Loucy (cell line): ENCODE results near the gene TNS3.

Experiments used
- H2AFZ ChIP-seq: fragments of 200-600 bp; sonication (generic); 2 replicates; pipeline ENCODE4 v1.6.0; 2016; ENCODE audit warnings: antibody characterized with exemption, mild to moderate bottlenecking, low read length, moderate library complexity
- H3F3A ChIP-seq: fragments of 200-600 bp; 2 replicates; pipeline ENCODE4 v1.6.0; 2016; ENCODE audit warnings: antibody characterized with exemption, low read depth, mild to moderate bottlenecking
- H3K27me3 ChIP-seq: fragments of 200-600 bp; sonication (generic); 2 replicates; pipeline ENCODE4 v1.6.1; 2014; ENCODE audit warnings: low read length, mild to moderate bottlenecking; ENCODE audit not compliant: insufficient read depth, poor library complexity, severe bottlenecking
- H3K36me3 ChIP-seq: fragments of 200-600 bp; sonication (generic); 2 replicates; pipeline ENCODE4 v1.6.1; 2016; ENCODE audit warnings: low read length; ENCODE audit not compliant: insufficient read depth
- H3K4me1 ChIP-seq: fragments of 200-600 bp; sonication (generic); 2 replicates; pipeline ENCODE4 v1.5.1; 2014; ENCODE audit warnings: low read length, mild to moderate bottlenecking; ENCODE audit not compliant: insufficient read depth, poor library complexity, severe bottlenecking
- H3K4me2 ChIP-seq: fragments of 200-600 bp; sonication (generic); 2 replicates; pipeline ENCODE4 v1.6.0; 2014; ENCODE audit warnings: antibody characterized with exemption, low read length, low read depth, mild to moderate bottlenecking; ENCODE audit not compliant: poor library complexity, severe bottlenecking
- H3K4me3 ChIP-seq: fragments of 200-600 bp; sonication (generic); 2 replicates; pipeline ENCODE4 v1.5.1; 2014; ENCODE audit warnings: low read length, mild to moderate bottlenecking, mixed read lengths; ENCODE audit not compliant: poor library complexity, severe bottlenecking
- H3K79me2 ChIP-seq: fragments of 200-600 bp; sonication (generic); 2 replicates; pipeline ENCODE4 v1.6.1; 2014; ENCODE audit warnings: low read length; ENCODE audit not compliant: insufficient read depth
- H3K9ac ChIP-seq: fragments of 200-600 bp; sonication (generic); 2 replicates; pipeline ENCODE4 v1.6.0; 2014; ENCODE audit warnings: mild to moderate bottlenecking, low read depth, low read length, moderate library complexity; ENCODE audit not compliant: poor library complexity, severe bottlenecking
- H3K9me2 ChIP-seq: fragments of 200-600 bp; sonication (generic); replicated peaks from 2 replicates; pipeline ENCODE4 v1.6.1; 2016; ENCODE audit warnings: low read depth, low read length, mixed read lengths
- H3K9me3 ChIP-seq: fragments of 200-600 bp; sonication (generic); 2 replicates; pipeline ENCODE4 v1.6.1; 2014; ENCODE audit warnings: mild to moderate bottlenecking, antibody characterized with exemption, low read length, low read depth; ENCODE audit not compliant: insufficient read depth
- H4K20me1 ChIP-seq: fragments of 200-600 bp; sonication (generic); 2 replicates; pipeline ENCODE4 v1.6.0; 2014; ENCODE audit warnings: antibody characterized with exemption, low read length, mild to moderate bottlenecking; ENCODE audit not compliant: insufficient read depth, poor library complexity, severe bottlenecking
- EZH2phosphoT487 ChIP-seq: fragments of 200-600 bp; IDR thresholded peaks from 2 replicates; pipeline ENCODE4 v1.6.1; 2018; ENCODE audit warnings: antibody characterized with exemption, mild to moderate bottlenecking, moderate library complexity, borderline replicate concordance
- TF ChIP-seq, protein P1 (sequence below): fragments of 200-600 bp; sonication (generic); conservative IDR thresholded peaks from 2 replicates; pipeline ENCODE4 v1.5.1; 2014; ENCODE audit warnings: mild to moderate bottlenecking, antibody characterized with exemption, low read length

TNS3 gene

DNA sequence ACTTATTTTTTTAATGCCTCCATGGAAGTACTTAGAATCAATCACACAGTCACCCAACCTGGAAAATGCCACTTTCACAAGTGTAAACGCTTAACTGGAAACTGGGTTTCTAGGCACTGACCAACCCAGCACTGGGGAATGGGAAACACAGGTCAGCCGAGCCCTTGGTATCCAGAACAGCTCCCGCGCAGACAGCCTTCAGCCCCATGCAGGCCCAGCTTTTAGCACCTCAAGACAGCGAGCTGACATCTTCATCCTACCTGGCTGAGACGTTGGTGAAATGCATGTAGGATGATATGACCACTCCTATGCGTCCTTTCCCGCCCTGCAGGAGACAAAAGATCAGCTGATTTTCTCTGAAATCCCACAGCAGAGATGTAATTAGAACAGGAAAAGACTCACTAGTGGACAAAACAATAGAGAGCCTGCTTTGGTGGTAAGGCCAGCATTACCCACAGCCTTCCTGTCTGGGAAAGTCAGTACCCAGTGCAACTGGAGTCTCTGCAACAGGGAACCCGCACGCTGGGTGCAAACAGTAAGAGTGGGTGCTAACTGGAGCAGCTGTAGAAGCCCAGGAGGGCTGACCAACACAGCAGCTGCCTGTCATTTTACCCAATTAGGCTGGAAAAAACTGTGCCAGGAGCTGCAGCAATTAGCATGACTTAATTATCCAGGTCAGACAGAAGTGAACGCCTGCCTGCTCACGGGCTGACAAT is 153.7 kb downstream of the TNS3 start:
- TF ChIP-seq, protein P1, sequence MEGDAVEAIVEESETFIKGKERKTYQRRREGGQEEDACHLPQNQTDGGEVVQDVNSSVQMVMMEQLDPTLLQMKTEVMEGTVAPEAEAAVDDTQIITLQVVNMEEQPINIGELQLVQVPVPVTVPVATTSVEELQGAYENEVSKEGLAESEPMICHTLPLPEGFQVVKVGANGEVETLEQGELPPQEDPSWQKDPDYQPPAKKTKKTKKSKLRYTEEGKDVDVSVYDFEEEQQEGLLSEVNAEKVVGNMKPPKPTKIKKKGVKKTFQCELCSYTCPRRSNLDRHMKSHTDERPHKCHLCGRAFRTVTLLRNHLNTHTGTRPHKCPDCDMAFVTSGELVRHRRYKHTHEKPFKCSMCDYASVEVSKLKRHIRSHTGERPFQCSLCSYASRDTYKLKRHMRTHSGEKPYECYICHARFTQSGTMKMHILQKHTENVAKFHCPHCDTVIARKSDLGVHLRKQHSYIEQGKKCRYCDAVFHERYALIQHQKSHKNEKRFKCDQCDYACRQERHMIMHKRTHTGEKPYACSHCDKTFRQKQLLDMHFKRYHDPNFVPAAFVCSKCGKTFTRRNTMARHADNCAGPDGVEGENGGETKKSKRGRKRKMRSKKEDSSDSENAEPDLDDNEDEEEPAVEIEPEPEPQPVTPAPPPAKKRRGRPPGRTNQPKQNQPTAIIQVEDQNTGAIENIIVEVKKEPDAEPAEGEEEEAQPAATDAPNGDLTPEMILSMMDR: no peak
- TF ChIP-seq EZH2phosphoT487: no peak

DNA sequence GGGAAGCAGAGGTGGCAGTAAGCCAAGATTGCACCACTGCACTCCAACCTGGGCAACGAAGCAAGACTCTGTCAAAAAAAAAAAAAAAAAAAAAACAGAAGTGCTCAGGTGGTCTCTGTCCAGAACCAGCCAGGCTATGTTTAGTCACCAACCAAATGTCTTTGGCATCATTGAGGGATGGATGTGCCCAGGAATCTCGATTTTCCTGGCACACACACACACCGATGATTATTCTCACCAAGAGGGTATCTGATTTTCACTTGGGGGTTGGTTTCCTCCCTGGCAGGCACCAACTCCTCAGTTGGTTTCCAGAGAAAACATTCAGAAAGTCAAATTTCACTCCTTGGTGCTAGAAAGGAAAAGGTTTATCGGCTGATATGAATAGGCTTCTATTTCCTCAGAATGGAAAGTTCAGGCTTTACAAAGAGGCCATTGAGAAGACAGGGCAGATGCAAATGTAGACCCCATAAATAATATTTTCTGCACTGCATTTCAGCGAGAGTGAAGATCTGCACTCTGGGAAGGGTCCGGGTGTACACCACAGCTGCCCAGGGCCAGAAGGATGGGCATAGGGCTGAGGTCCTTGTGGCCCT is 154.8 kb downstream of the TNS3 start:
- Histone ChIP-seq H2AFZ (no peak overlapping the region), H3K4me1 (no peaks in the 10 kb centered on the region), H3K36me3 (no peaks in the 10 kb centered on the region), H3K79me2 (no peaks in the 10 kb centered on the region), H3K9me3 (peaks cover 2% of the 10 kb centered on the region; the same call in 1 of the 2 replicates), H4K20me1 (no peaks in the 10 kb centered on the region), H3F3A (no peaks in the 10 kb centered on the region), H3K4me3 (no peak overlapping the region), H3K27me3 (no peaks in the 10 kb centered on the region), H3K9me2 (no peaks in the 10 kb centered on the region), H3K4me2 (no peak overlapping the region), H3K9ac (no peak overlapping the region)
- TF ChIP-seq, protein P1: no peak

More for the DNA sequence above, 153.7 kb downstream of the TNS3 start:
- Histone ChIP-seq H3K9me3 (peaks cover 2% of the 10 kb centered on the region; the same call in 1 of the 2 replicates), H3K9ac (no peak overlapping the region), H3K4me1 (no peaks in the 10 kb centered on the region), H4K20me1 (no peaks in the 10 kb centered on the region), H2AFZ (no peak overlapping the region), H3K4me2 (no peak overlapping the region), H3K9me2 (no peaks in the 10 kb centered on the region), H3K36me3 (no peaks in the 10 kb centered on the region), H3K79me2 (no peaks in the 10 kb centered on the region), H3K4me3 (no peak overlapping the region), H3K27me3 (no peaks in the 10 kb centered on the region), H3F3A (no peaks in the 10 kb centered on the region)

DNA sequence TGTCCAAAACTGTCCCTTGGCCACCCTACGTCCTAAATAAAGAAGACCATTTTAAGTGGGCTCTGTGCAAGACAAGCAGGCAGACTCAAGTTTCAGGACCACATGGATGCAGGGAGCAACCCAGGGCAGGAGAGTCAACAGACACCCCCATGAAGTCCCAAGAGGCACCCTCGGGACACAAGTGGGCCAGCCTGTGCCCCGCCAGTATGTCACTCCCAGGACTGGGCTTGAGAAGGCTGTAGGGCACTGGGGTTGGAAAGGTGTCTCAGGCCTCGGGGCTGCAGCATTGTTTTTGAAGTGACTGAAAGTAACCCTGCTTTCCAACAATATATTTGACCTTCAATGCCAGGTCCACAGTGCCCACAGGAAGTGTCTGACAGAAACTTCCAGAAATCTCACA is 157.4 kb downstream of the TNS3 start:
- Histone ChIP-seq H3K27me3 (no peaks in the 10 kb centered on the region), H3K4me1 (no peaks in the 10 kb centered on the region), H2AFZ (no peak overlapping the region), H3K4me2 (no peak overlapping the region), H3K79me2 (no peaks in the 10 kb centered on the region), H4K20me1 (no peaks in the 10 kb centered on the region), H3K4me3 (no peak overlapping the region), H3K9me3 (peaks cover 2% of the 10 kb centered on the region; the same call in 1 of the 2 replicates), H3K36me3 (no peaks in the 10 kb centered on the region), H3K9me2 (no peaks in the 10 kb centered on the region), H3K9ac (no peak overlapping the region), H3F3A (no peaks in the 10 kb centered on the region)
- TF ChIP-seq, protein P1: no peak
- no peak for TF ChIP-seq EZH2phosphoT487
